Heart left ventricle (tissue), 13 donors: Measurements from ENCODE around the gene GRM1.

Experiments used
- CTCF ChIP-seq, 12 donors: fragments of 200-600 bp; sonication (generic) in 4 of 12; IDR thresholded peaks; one replicate each; pipeline versions ENCODE4 v1.5.0 to v1.8.0; 2018 to 2022; ENCODE audit warnings: antibody characterized with exemption in 12 of 12, mild to moderate bottlenecking in 5 of 12
- POLR2A ChIP-seq, 2 donors: fragments of 450-650 bp; IDR thresholded peaks; one replicate each; pipeline ENCODE4 v1.6.1; 2017; ENCODE audit warnings: antibody characterized with exemption in 2 of 2, mild to moderate bottlenecking in 2 of 2, moderate library complexity in 2 of 2
- donor health status: ischemic (EF 13 %, LVEDD 7.1; RV severe dilation, severe dysfunction).
- donor health status: DM: no; HTN: yes; CAD: no.
- donor health status: DM: no; HTN: no; CAD: no.
- donor health status: ischemic (EF 25% LVEDD 6.9; RV normal size, moderate dysfunction).
- donor health status: ischemic (EF 25% LVEDD 5.7; RV mildly dilated, moderate dysfunction).
- donor health status: ischemic (EF 35%, LVEDD 5.7; RV mildly dilated, moderate dysfunction).
- donor health status: nonischemic (EF 11% LVEDD 7.7; RV severe dilation, severe dysfunction).
- donor health status: DM: yes; HTN: yes; CAD: no.
- donor health status: PGD.
- donor health status: ischemic (EF 29% LVEDD 5.4; RV normal size, mild dysfunction).
- donor health status: nonischemic (EF 23%, LVEDD 6.1; RV moderate dilation, normal function).

GRCh38 chr6:146244630-146245143 lies 215.8 kb downstream of the GRM1 start:
- TF ChIP-seq POLR2A (IDR thresholded peaks at IDR 0.05): no peak
- TF ChIP-seq CTCF (IDR thresholded peaks at IDR 0.05): no peak
